Medulla oblongata (tissue), 1 donor: ENCODE results near the gene TCAP.

Experiments
- DNase-seq: peaks from one replicate; pipeline ENCODE4 v3.0.0-alpha.2; 2015; ENCODE audit errors: extremely low spot score

Gene TCAP

DNA sequence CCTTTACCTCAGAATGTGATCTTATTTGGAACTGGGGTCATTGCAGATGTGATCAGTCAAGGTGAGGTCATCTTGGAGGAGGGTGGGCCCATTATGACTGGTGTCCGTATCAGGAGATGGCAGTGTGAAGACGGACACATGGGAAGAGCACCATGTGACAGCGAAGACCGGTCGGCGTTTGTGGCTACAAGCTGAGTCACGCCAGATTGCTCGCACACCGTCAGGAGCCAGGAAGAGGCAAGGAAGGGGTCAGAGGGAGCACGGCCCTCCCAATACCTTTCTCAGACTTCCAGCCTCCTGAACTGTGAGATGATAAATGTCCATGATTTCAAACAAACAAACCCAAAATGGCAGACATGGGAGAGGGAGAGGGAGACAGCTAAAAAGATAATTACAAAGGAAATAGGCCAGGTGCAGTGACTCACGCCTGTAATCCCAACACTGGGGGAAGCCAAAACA lies 15.0 kb upstream of the TCAP start:
- DNase-seq = no peak

DNA sequence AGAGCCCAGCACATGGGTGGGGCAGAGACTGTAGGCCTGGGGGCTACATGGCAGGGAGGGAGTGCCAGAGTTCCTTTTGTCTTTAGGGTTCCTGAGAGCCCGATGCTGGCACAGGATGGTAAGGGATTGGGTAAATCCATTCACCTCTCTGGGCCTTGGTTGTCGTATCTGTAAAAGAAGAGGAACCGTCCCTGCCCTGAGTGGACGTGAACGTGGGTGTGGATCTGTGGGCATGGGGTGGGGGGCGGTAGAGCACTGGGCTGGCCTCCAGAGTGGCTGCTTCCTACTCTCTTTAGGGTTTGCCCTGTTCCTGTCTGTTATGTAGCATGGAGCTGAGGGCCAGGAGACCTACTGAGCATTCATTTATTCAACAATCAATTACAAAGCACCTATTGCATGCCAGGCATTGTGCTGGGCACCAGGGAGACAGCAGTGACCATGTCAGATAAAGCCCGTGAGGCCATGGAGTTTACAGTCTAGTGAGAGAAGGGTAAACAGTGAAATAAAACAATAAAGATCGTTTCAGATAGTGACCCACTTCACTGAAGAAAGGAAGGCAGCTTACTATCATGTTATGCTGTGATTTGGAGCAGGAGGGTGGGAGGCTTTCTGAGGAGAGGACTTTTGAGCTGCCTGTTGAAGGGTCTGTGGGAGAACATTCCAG lies 13.1 kb upstream of the TCAP start:
- no peak for DNase-seq

DNA sequence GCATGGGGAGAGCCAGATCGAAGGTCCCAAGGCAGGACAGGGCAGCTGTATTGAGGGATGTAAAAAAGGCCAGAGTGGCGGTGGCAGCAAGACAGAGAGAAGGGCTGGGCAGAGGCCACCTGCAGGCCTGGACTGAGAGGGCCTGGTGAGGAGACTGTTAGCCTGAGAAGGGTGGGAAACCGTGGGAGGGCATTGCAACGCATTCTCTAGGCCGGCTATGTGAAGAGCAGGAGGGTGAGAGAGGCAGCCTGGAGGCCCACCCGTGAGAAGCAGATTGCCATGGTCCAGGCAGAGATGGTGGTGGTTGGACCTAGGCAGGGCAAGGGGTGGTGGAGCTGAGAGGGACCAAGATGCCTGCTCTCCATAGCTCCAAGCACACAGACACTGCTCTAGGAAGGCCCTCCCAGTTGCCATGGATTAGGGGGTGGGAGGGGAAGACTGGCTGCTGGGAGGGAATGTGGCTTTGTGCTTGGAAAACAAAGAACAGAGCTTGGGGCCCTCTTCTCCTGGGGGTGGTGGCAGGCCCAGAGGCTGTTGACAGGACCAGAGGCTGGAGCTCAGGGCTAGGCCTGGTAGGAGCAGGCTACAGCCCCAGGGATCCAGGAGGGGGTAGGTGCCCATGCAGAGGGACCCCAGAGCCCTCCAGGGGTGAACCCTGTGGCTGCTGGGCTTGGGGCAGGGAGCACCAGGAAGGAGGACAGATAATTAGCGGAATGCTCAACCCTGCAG lies 12.4 kb upstream of the TCAP start:
- peak; percentile 89 for DNase-seq

DNA sequence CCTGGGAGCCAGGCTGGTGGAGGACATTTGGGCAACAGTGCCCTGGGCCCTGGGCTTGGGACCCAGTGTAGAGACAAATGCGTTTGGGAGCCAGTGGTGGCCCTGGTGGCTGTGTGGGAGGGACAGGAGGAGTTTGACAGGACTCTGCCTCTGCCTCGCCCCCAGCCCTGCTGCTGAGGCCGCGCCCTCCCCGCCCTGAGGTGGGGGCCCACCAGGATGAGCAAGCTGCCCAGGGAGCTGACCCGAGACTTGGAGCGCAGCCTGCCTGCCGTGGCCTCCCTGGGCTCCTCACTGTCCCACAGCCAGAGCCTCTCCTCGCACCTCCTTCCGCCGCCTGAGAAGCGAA lies 11.9 kb upstream of the TCAP start:
- DNase-seq = no peak

DNA sequence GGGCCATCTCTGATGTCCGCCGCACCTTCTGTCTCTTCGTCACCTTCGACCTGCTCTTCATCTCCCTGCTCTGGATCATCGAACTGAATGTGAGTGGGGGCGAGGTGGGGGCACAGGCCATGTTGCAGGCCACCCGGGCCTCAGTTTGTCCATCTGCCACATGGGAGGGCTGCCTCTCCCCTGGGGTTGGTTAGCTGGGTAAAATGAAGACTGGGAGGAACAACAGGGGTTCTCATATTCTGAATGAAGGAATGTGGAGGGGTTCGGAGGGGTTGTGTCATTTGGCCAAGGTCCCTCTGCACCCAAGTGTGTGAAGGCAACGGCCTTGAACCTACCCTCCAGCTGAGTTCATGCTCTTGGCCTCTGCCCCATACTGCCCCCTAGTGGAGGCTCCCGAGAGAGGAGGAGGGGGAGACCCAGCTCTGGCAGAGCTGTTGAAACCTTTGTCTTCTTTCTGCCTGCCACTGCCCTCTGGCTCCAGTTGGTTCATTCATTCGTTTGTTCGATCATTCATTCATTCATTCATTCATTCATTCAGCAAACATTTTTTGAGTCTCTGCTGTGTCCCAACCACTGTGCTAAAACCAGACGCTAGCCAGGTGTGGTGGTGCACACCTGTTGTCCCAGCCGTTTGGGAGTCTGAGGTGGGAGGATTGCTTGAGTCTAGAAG lies 11.4 kb upstream of the TCAP start:
- peak; percentile 84 for DNase-seq

DNA sequence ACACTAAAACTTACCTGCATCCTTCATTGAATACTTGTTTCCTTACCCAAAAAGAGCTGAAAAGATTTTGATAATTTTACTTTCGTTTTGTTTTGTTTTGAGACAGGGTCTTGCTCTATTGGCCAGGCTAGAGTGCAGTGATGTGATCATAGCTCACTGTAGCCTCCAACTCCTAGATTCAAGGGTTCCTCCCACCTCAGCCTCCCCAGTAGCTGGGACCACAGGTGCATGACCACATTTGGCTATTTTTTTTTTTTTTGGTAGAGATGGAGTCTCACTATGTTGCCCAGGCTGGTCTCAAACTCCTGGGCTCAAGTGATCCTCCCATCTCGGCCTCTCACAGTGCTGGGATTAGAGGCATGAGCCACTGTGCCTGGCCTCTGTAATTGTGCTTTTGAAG lies 10.0 kb upstream of the TCAP start:
- DNase-seq = no peak

DNA sequence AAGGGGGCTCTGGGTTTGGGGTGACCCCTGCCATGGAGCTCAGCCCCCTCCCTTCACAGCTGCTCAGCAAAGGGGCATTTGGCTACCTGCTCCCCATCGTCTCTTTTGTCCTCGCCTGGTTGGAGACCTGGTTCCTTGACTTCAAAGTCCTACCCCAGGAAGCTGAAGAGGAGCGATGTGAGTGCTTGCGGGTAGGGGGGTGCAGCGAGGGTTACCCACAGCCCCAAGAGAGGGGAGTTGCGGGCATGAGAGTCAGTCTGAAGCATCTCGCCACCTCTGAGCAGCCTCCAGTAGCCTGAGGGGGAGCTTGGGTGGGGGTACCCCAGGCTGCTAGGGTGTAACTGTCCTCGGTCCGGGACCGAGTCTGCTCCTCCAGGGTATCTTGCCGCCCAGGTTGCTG lies 6.8 kb upstream of the TCAP start:
- no peak for DNase-seq

DNA sequence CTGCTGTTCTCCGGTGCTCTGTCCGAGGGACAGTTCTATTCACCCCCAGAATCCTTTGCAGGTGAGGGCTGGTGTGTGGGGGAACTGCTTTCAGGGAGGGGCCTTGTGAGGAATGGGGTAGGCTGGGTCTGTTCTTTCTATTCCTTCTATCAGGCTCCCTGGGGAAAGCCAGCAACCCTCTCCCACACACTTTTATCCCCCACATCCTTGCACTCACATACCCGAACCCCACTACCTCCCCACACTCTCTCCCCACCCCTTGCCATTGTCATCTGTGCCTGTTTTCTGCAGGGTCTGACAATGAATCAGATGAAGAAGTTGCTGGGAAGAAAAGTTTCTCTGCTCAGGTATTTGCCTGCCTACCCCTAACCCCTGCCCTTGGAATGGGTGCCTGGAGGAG lies 6.4 kb upstream of the TCAP start:
- DNase-seq = no peak

DNA sequence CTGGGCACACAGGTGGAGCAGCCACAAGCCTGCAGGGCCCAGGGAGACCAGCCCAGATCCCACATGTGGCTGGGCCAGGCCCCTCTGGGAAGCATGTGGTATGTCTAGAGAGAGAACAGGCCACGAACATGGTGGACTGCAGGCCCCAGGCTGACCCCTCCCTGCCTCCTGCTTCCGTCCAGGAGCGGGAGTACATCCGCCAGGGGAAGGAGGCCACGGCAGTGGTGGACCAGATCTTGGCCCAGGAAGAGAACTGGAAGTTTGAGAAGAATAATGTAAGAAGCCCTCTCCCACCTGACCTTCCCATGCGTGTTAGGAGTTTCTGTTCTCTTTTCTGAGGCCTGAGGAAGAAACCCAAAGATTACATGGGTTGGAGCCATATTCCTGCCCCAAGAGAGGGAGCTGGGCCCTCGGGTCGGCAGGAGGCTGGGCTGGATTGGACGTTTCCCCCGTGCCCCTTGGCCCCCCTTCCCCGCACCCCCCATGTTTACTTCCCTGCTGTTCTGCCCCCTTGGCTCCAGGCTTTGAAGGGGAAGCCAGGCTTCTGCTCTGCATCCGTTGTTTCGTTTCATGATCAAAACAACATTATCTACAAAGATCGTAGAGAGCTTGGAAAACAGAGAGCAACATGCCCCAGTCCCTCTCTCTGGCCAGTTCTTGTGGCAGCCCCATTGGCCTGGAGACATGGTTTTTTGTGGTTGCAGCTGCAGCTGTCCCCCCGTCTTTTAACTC lies 5.7 kb upstream of the TCAP start:
- peak; percentile 56 for DNase-seq

DNA sequence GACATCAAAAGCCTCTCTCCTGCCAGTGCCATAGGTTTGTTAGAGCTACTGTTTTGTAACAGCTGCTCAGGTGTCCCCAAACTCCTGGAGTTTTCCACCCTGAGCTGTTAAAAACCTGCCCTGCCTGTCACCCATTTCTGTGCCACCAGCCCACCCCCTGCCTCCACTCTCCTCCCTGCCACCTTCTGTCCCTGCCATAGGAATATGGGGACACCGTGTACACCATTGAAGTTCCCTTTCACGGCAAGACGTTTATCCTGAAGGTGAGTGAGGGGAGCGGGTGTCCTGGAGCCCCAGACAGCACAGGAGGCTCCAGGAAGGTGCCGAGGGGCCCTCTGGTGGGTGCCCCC lies 5.2 kb upstream of the TCAP start:
- no peak for DNase-seq

DNA sequence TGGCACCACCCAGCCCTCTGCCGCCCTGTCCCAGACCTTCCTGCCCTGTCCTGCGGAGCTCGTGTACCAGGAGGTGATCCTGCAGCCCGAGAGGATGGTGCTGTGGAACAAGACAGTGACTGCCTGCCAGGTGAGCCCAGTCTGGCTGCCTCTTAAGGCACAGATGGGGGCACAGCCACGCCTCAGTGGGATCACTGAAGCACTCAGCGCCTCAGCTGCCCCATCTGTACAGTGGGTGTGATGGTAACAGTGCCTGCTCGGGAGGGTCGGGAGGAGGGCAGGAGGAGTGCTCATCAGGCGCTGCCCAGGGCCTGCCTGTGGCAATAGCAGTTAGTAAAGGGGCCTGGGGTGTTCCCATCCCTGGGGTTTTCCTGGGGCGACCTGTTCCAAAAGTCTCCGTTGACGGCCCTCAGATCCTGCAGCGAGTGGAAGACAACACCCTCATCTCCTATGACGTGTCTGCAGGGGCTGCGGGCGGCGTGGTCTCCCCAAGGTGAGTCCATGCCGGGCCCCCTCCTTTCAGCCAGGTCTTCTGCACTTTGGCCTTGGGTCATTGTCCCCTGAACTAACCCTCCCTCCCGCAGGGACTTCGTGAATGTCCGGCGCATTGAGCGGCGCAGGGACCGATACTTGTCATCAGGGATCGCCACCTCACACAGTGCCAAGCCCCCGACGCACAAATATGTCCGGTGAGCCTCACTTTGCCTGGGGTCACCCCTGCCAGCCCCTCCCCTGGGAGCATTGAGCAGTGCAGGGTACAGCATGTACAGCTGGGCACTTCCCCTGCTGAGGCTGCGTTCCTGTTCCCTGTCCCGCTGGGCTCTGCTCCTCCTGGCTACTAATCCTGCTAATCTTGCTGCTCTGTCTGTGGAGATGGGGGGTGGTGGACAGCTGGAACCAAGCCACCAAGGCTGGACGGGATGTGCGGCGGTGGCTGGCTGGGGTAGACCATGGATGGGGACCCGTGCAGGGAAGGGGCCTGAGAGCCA lies 4.5 kb upstream of the TCAP start:
- DNase-seq = no peak

DNA sequence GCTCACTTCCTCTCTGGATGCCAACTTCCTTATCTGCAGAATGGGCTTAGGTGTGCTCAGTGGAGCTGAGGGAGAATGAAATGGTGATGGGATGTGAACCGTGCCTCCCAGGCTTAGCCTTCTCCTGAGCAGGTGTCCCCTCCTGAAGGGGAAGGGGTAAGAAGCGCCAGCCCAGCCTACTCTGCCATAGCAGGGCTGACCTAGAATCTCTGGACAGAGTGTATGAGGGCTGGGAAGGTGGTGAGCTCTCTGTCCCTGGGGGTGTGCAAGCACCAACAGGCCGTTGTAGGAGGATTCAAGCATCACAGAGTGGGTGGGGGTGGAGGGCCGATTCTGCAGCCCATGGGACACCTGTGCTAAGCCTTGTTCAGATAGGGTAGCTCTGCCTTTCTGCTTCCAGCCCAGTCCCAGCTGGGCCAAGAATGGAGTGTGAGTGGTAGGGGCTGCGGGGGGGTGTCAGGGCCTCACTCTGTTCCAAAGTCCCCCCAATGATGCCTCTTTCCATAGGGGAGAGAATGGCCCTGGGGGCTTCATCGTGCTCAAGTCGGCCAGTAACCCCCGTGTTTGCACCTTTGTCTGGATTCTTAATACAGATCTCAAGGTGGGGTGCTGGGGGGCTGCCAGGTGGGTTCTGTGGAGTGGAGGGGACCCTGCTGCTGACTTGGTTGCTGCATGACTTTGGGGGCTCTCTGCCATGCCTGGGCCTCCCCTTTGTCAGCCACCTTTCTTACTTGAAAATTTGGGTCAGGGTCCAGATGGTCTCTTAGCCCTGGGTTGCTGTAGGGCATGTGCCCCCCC lies 3.2 kb upstream of the TCAP start:
- no peak for DNase-seq

DNA sequence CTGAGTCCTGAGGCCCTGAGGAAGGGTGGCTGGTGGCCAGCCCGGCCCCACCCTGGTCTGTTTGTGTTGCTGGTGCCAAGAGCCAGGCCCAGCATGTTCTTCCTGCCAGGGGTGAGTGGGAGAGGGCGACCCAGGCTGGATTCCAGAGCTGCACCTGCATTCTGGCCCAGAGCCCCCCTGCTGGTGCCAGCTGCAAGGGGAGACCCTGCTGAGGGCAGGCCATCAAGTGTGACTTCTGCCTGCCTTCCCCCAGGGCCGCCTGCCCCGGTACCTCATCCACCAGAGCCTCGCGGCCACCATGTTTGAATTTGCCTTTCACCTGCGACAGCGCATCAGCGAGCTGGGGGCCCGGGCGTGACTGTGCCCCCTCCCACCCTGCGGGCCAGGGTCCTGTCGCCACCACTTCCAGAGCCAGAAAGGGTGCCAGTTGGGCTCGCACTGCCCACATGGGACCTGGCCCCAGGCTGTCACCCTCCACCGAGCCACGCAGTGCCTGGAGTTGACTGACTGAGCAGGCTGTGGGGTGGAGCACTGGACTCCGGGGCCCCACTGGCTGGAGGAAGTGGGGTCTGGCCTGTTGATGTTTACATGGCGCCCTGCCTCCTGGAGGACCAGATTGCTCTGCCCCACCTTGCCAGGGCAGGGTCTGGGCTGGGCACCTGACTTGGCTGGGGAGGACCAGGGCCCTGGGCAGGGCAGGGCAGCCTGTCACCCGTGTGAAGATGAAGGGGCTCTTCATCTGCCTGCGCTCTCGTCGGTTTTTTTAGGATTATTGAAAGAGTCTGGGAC lies 2.4 kb upstream of the TCAP start:
- DNase-seq = no peak

DNA sequence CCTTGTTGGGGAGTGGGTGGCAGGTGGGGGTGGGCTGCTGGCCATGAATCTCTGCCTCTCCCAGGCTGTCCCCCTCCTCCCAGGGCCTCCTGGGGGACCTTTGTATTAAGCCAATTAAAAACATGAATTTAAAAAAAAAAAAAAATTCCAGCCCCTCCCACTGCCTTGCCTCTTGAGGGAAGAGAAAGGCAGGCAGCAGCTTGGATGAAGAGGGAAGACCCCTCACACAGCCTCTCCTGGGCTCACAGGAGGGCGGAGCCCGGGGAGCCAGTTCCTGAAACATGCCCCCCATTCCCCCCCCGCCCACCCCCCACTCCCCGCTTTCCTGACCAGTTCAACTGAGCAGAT lies 1.8 kb upstream of the TCAP start:
- DNase-seq = no peak

DNA sequence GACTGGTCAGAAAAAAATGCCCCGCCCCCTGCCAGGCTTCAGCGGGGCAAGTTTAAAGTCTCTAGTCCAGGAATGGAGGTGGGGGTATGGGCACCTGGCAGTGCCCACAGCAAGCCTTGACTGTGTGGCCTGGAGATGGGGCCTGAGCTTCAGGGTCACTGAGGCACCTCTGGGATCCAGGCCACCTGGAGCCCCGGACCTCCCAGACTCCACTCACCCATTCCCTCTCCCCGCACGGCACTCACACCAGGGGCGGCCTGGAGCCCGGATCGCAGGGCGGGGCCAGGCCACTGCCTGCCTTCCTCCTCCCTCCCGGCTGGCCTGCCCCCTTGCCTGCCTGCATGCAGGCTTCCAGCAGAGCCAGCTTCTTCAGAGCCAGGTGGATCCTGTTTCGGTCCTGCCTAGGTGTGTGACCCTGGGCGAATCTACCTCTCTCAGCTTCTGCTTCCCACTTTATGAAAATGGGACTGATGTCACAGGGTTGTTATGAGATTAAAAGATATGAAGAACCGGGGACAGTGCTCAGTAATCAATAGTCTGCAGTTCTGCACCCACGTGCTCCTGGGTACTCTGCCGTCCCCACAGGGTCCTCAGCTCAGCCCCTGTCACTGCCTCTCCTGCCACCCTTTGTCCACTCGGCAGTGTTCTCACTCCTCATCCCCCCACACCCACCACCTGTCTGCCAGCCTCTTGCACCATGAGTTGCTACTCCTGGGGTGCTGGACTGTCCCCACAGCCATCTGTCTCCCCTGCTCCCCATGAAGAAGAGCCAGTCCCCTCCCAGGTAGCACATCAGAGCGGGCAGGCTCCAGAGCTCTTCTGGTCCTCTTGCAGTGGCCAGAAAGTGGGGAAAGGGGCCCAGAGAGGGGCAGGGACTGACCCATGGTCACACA lies 1.2 kb upstream of the TCAP start:
- DNase-seq = no peak

DNA sequence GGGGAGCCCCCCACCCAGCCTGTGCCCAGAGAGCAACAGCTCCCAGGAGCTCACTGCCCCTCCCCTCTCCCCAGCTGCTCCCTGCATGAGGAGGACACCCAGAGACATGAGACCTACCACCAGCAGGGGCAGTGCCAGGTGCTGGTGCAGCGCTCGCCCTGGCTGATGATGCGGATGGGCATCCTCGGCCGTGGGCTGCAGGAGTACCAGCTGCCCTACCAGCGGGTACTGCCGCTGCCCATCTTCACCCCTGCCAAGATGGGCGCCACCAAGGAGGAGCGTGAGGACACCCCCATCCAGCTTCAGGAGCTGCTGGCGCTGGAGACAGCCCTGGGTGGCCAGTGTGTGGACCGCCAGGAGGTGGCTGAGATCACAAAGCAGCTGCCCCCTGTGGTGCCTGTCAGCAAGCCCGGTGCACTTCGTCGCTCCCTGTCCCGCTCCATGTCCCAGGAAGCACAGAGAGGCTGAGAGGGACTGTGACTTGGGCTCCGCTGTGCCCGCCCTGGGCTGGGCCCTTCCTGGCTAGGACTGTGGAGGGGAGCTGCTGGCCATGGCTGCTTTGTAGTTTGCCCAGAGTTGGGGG lies 584 bp downstream of the TCAP start:
- DNase-seq = peak; percentile 43

DNA sequence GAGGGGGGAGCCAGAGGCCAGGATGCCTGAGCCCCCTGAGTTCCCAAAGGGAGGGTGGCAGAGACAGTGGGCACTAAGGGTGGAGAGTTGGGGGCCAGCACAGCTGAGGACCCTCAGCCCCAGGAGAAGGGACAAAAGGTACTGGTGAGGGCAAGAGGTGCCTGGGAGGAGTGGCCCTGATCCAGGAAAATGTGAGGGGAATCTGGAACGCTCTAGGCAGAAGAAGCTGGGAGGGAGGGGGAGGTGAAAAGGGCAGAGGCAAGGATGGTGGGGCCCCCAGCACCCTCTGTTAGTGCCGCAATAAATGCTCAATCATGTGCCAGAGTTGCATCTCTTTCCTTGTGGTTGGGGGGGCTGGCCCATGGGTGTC lies 1.1 kb downstream of the TCAP start:
- DNase-seq = peak; percentile 35

DNA sequence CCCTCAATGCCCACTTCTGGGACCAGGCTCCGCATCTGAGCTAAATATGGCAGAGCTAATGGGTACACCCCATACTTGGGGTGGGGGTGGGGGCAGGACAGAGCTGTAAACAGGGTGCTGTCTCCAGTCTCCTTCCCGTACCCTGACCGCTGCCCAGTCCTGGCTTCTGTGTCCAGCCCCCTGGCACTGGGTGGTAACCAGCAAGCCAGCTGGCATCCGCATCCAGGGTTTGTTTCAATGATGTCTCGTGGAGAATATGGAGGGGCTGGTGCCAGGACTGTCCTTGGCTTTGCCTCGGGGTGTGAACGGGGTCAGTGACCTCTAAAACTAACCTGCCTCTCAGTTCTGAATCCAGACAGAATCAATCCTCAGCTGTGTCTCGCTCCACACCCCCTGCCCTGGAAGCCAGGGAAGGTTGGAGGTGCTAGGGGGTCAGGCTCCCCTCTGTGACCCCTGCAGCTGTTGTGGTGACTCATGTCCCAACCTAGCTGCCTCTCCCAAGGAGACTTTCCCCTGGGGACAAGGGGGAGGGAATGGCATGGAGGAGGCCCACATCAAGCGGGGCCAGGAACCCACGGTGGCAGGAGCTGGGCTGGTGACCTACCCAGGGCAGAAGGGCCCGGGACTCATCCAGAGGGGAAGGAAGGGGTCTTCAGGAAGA lies 1.6 kb downstream of the TCAP start:
- DNase-seq = peak; percentile 60
